Smooth muscle cell (in vitro differentiated cells): ENCODE measurements around the gene PPP1R26. TPM values are rescaled to one million over a fixed set of nuclear protein-coding genes. Genes with fewer than 3 reads are reported as not detected.
"Not testable (repeated sequence)": the region's sequence is repeated elsewhere in the genome, so short reads cannot be mapped to it uniquely, and the experiment has no call there.

ENCODE experiments used
- DNase-seq: peaks from one replicate; lab custom pipeline; 2025; ENCODE audit not compliant: unreplicated experiment; lab: John Stamatoyannopoulos, UW
- H2AFZ ChIP-seq: fragments of 200-600 bp; sonication (generic); 2 replicates; pipeline ENCODE4 v1.6.0; 2016; ENCODE audit warnings: antibody characterized with exemption, low read depth, mild to moderate bottlenecking
- H3F3A ChIP-seq: fragments of 200-600 bp; sonication (generic); 2 replicates; pipeline ENCODE4 v1.6.0; 2017; ENCODE audit warnings: antibody characterized with exemption, low read depth
- H3K27ac ChIP-seq: fragments of 200-600 bp; sonication (generic); 2 replicates; pipeline ENCODE4 v1.5.1; 2016; ENCODE audit warnings: low read depth, mild to moderate bottlenecking
- H3K27me3 ChIP-seq: fragments of 200-600 bp; sonication (generic); 2 replicates; pipeline ENCODE4 v1.6.1; 2016; ENCODE audit warnings: low read depth, mild to moderate bottlenecking
- H3K36me3 ChIP-seq: fragments of 200-600 bp; sonication (generic); 2 replicates; pipeline ENCODE4 v1.5.1; 2016; ENCODE audit warnings: low read depth
- H3K4me1 ChIP-seq: fragments of 200-600 bp; sonication (generic); 2 replicates; pipeline ENCODE4 v1.5.1; 2016; ENCODE audit warnings: low read depth
- H3K4me2 ChIP-seq: fragments of 200-600 bp; sonication (generic); 2 replicates; pipeline ENCODE4 v1.6.0; 2016; ENCODE audit warnings: mild to moderate bottlenecking
- H3K4me3 ChIP-seq: fragments of 200-600 bp; sonication (generic); 2 replicates; pipeline ENCODE4 v1.5.1; 2016; ENCODE audit warnings: mild to moderate bottlenecking
- H3K79me2 ChIP-seq: fragments of 200-600 bp; sonication (generic); 2 replicates; pipeline ENCODE4 v1.6.0; 2016; ENCODE audit warnings: low read depth, mild to moderate bottlenecking
- H3K9ac ChIP-seq: fragments of 200-600 bp; sonication (generic); 2 replicates; pipeline ENCODE4 v1.6.0; 2016; ENCODE audit warnings: low read depth
- H3K9me3 ChIP-seq: fragments of 200-600 bp; sonication (generic); replicated peaks from 2 replicates; pipeline ENCODE4 v1.5.1; 2016; ENCODE audit warnings: low read depth
- H4K20me1 ChIP-seq: fragments of 200-600 bp; sonication (generic); 2 replicates; pipeline ENCODE4 v1.6.0; 2016; ENCODE audit warnings: low read depth
- CTCF ChIP-seq: fragments of 200-600 bp; sonication (generic); IDR thresholded peaks from 2 replicates; pipeline ENCODE4 v1.5.1; 2017; ENCODE audit warnings: borderline replicate concordance, mild to moderate bottlenecking, antibody characterized with exemption; ENCODE audit not compliant: insufficient read depth, poor library complexity, severe bottlenecking
- WGBS: methylation state at CpG from one replicate; pipeline ENCODE4 v1.1.7; 2016; ENCODE audit warnings: low lambda C conversion rate; 5-methylcytosine and 5-hydroxymethylcytosine counted together
- polyA plus RNA-seq: library from polyadenylated mRNA; unstranded; fragments of >200 nt; fragmentation: Nextera tagmentation; extraction: Ambion mirVana; gene quantifications from 2 replicates; pipeline ENCODE4 v1.2.1, GENCODE V29; 2016
- total RNA-seq: library from RNA; depleted of rRNA; stranded (reverse); fragments of >200 nt; gene quantifications from 2 replicates; pipeline ENCODE4 v1.2.3, GENCODE V29; 2014

Gene PPP1R26
- total and polyA plus RNA-seq, 2 experiments from 2014 or later: 7.7 to 8.1 TPM

- not testable (repeated sequence) for H3K9me3 ChIP-seq, H3K79me2 ChIP-seq, H4K20me1 ChIP-seq, DNase-seq, H3K9ac ChIP-seq, H3K27ac ChIP-seq, H3K36me3 ChIP-seq, H3K4me2 ChIP-seq, H3K4me1 ChIP-seq, H3K27me3 ChIP-seq, H3K4me3 ChIP-seq, H2AFZ ChIP-seq, H3F3A ChIP-seq
- WGBS: 69% methylated on average over 13 of the region's 13 CpGs
These were observed 56.0 kb downstream of the PPP1R26 start for GRCh38 chr9:135535631-135536030.

GRCh38 chr9:135536216-135536615 is 56.6 kb downstream of the PPP1R26 start:
- no peak for TF ChIP-seq CTCF
- no peaks in the 10 kb centered on the region for H3K4me1 ChIP-seq
- no peaks in the 10 kb centered on the region for H3F3A ChIP-seq
- no peak for DNase-seq
- peak overlapping the region; percentile 38 for H3K27ac ChIP-seq
- no peak overlapping the region for H3K4me2 ChIP-seq
- H4K20me1 ChIP-seq: no peaks in the 10 kb centered on the region
- no peak overlapping the region for H3K9ac ChIP-seq
- H3K79me2 ChIP-seq: no peaks in the 10 kb centered on the region
- H3K4me3 ChIP-seq: no peak overlapping the region
- WGBS: 49% methylated on average over 8 of the region's 8 CpGs
- H3K27me3 ChIP-seq: no peaks in the 10 kb centered on the region
- no peaks in the 10 kb centered on the region for H3K36me3 ChIP-seq
- H2AFZ ChIP-seq: no peak overlapping the region
- no peaks in the 10 kb centered on the region for H3K9me3 ChIP-seq

Other genes with a start within 250 kb of the PPP1R26 start
- 30.7 and 34.2 TPM in 2 replicates for gene MRPS2, start 20.9 kb downstream of the PPP1R26 start, total RNA-seq
- 49.0 and 52.6 TPM in 2 replicates for gene MRPS2, start 20.9 kb downstream of the PPP1R26 start, polyA plus RNA-seq
- gene LCN1, start 41.7 kb downstream of the PPP1R26 start, total RNA-seq: 0.85 and 0.99 TPM in 2 replicates
- 3.5 and 5.6 TPM in 2 replicates for gene LCN1, start 41.7 kb downstream of the PPP1R26 start, polyA plus RNA-seq
- not detected in 2 replicates for gene OBP2A, start 66.3 kb downstream of the PPP1R26 start, total RNA-seq
- 0.61 TPM in 1 of 2 replicates, not detected in the other for gene OBP2A, start 66.3 kb downstream of the PPP1R26 start, polyA plus RNA-seq
- 1.4 and 6.3 TPM in 2 replicates for gene PAEP, start 82.0 kb downstream of the PPP1R26 start, total RNA-seq
- 5.3 TPM in 1 of 2 replicates, not detected in the other for gene PAEP, start 82.0 kb downstream of the PPP1R26 start, polyA plus RNA-seq
- gene GLT6D1, start 159.8 kb downstream of the PPP1R26 start, total RNA-seq: not detected in 2 replicates
- not detected in 2 replicates for gene GLT6D1, start 159.8 kb downstream of the PPP1R26 start, polyA plus RNA-seq
- gene LCN9, start 183.5 kb downstream of the PPP1R26 start, total RNA-seq: 15.6 and 22.0 TPM in 2 replicates
- gene LCN9, start 183.5 kb downstream of the PPP1R26 start, polyA plus RNA-seq: 20.8 and 45.2 TPM in 2 replicates
- gene SOHLH1, start 219.7 kb downstream of the PPP1R26 start, total RNA-seq: not detected in 2 replicates
- gene SOHLH1, start 219.7 kb downstream of the PPP1R26 start, polyA plus RNA-seq: not detected in 2 replicates
- not detected in 2 replicates for gene KCNT1, start 222.4 kb downstream of the PPP1R26 start, total RNA-seq
- 0.30 TPM in 1 of 2 replicates, not detected in the other for gene KCNT1, start 222.4 kb downstream of the PPP1R26 start, polyA plus RNA-seq